ENCODE data around the gene PSMD13.

PSMD13 gene

DNA sequence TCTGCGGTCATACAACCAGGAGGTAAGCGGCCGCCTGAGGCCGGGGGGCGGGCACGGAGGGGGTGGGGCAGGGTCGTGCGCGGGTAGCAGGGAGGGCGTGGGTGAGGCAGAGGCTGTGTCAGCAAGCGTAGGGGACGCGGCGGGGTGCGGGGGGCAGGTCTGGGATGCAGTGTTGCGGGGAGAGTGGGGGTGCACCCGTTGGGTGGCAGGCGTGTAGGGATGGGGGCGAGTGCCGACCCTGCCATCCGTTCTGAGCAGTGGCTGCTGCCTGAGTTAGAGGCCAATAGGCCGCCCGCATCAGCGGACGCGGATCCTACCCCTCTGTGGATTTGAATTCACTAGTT is 27.9 kb upstream of the PSMD13 start:
- FAIRE-seq (no peak), DNase-seq (ENCODE audit: insufficient read length, low spot score) (no peak)
- no peak for TF ChIP-seq POLR2A (IDR thresholded peaks at IDR 0.05; ENCODE audit: low read depth, low read length)

- DNase-seq (ENCODE audit: insufficient read length, low spot score): no peak
- TF ChIP-seq POLR2A (IDR thresholded peaks at IDR 0.05; ENCODE audit: low read depth, low read length): 0 out of 2 replicates have a peak, but pooled peaks have one; percentile 27
- no peak for FAIRE-seq
These were observed 27.3 kb upstream of the PSMD13 start for GRCh38 chr11:209275-210121.

- FAIRE-seq (no peak), DNase-seq (ENCODE audit: insufficient read length, low spot score) (peak; percentile 94)
- TF ChIP-seq POLR2A (IDR thresholded peaks at IDR 0.05; ENCODE audit: low read depth, low read length): 0 out of 2 replicates have a peak, but pooled peaks have one; percentile 31
These were observed 26.5 kb upstream of the PSMD13 start for GRCh38 chr11:210122-210802.

DNA sequence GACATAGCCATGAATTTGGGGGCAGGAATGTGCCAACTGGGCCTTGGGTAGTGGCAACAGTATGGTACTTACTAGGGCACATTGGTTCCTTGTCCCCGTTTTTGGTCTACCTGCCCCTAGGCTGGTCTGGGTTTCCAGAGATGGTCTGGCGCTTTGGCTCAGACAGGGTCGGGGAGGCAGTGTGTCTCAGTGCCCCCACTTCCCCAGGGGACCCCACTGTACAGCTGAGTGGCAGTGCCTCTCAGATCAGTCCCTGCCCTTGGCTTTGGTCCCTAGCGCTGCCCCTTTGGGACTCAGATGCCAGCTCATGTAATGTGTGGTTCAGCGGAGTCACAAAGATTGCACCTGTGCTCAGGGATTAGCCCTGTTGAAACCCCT is 26.0 kb upstream of the PSMD13 start:
- FAIRE-seq: no peak
- DNase-seq (ENCODE audit: insufficient read length, low spot score): no peak
- no peak for TF ChIP-seq POLR2A (IDR thresholded peaks at IDR 0.05; ENCODE audit: low read depth, low read length)

DNA sequence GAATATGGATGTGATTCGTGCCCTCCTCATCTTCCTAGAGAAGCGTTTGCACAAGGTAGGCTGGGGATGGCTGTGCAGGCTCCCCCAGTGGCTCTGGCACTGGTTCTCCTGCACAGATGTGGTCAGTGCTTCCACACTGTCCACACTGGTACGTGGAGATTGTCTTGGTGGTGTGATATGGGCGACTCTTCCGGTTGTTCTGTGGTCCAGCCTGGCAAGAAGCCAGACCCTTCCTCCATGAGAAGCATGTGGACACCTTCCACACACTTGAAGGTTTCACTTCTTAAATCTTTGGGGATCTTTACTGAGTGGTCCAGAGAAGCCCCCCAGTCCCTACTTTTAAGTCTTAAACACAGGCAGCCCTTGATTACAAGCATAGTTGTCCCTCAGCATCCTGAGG is 25.5 kb upstream of the PSMD13 start:
- no peak for TF ChIP-seq POLR2A (IDR thresholded peaks at IDR 0.05; ENCODE audit: low read depth, low read length)
- FAIRE-seq (no peak), DNase-seq (ENCODE audit: insufficient read length, low spot score) (no peak)

- TF ChIP-seq POLR2A (IDR thresholded peaks at IDR 0.05; ENCODE audit: low read depth, low read length): no peak
- DNase-seq (ENCODE audit: insufficient read length, low spot score): no peak
- no peak for FAIRE-seq
These were observed 25.0 kb upstream of the PSMD13 start for GRCh38 chr11:211741-212140.

DNA sequence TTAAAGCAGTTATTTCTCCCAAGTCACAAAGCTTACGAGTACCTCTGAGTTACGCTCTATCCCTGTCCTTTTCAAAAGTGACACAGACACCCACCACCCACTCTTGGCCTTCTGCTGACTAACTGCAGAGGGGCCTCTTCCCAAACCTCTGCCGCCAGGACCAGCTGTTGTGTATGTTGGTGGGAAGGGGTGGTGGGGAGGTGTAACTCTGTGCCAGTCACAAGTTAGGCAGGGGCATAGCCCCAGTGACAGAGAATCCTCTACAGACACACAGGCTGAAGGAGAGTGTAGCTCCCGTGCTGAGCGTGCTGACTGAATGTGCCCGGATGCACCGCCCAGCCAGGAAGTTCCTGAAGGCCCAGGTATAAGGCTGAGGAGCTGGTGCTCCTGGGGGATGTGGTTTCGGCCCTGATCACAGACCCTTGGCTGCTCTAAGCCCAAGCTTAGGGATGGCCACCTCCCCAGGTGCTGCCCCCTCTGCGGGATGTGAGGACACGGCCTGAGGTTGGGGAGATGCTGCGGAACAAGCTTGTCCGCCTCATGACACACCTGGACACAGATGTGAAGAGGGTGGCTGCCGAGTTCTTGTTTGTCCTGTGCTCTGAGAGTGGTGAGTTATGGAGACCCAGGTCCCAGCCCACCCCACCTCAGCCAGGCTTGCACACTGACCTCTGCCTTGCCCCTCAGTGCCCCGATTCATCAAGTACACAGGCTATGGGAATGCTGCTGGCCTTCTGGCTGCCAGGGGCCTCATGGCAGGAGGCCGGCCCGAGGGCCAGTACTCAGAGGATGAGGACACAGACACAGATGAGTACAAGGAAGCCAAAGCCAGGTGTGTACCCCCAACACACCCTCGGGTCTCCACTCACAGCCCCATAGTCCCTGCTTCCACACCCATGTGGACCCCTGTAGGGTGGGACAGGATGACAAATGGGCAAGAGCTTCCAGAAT is 24.4 kb upstream of the PSMD13 start:
- FAIRE-seq (no peak), DNase-seq (ENCODE audit: insufficient read length, low spot score) (no peak)
- no peak for TF ChIP-seq POLR2A (IDR thresholded peaks at IDR 0.05; ENCODE audit: low read depth, low read length)

GRCh38 chr11:213111-213510 is 23.7 kb upstream of the PSMD13 start:
- no peak for TF ChIP-seq POLR2A (IDR thresholded peaks at IDR 0.05; ENCODE audit: low read depth, low read length)
- DNase-seq (ENCODE audit: insufficient read length, low spot score) (no peak), FAIRE-seq (no peak)

DNA sequence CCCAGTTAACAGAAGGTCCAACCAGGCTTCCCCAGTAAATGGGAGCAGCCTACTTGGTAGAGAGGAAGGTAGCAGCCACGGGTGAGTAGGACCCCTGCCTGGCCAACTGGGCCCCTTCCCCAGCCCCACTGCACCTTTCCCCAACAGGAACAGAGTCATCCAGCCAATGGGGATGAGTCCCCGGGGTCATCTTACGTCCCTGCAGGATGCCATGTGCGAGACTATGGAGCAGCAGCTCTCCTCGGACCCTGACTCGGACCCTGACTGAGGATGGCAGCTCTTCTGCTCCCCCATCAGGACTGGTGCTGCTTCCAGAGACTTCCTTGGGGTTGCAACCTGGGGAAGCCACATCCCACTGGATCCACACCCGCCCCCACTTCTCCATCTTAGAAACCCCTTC is 22.7 kb upstream of the PSMD13 start:
- TF ChIP-seq POLR2A (IDR thresholded peaks at IDR 0.05; ENCODE audit: low read depth, low read length): no peak
- DNase-seq (ENCODE audit: insufficient read length, low spot score) (no peak), FAIRE-seq (no peak)

DNA sequence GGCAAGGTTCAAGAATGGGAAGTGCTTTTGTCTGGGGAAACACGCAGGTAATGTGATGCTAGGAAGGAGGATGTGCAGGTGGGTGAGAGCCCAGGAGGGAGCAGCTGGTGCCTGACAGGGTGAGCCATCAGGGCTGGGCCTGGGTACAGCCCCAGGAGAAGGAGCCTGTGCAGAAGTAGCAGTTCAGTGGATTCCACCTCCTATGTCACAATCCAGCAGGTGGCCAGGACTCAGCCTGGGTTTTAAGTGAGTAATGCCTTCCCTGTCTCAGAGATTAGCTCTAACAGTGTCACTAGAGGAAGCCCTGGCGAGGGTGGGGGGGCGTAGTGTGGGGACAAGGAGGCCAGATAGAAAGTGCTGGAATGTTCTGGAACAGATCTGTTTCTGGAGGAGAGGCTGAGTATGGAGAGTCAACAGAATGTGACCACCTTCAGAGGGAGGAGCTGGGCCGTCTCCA is 21.2 kb upstream of the PSMD13 start:
- DNase-seq (ENCODE audit: insufficient read length, low spot score) (no peak), FAIRE-seq (no peak)
- TF ChIP-seq POLR2A (IDR thresholded peaks at IDR 0.05; ENCODE audit: low read depth, low read length): no peak

GRCh38 chr11:216081-216974 is 20.4 kb upstream of the PSMD13 start:
- FAIRE-seq (no peak), DNase-seq (ENCODE audit: insufficient read length, low spot score) (no peak)
- no peak for TF ChIP-seq POLR2A (IDR thresholded peaks at IDR 0.05; ENCODE audit: low read depth, low read length)

DNA sequence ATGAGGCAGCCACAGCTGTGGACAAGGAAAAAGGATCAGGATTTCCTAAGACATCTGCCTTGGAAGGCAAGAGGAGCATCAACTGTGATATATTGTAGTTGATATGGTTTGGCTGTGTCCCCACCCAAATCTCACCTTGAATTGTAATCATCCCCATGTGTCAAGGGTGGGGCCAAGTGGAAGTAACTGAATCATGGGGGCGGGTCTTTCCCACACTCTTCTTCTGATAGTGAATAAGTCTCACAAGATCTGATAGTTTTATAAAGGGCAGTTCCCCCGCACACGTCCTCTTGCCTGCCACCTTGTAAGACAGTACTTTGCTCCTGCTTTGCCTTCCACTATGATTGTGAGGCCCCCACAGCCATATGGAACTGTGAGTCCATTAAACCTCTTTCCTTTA is 19.1 kb upstream of the PSMD13 start:
- FAIRE-seq: no peak
- no peak for TF ChIP-seq POLR2A (IDR thresholded peaks at IDR 0.05; ENCODE audit: low read depth, low read length)
- DNase-seq (ENCODE audit: insufficient read length, low spot score): no peak
